ENCODE data around the gene NXNL1. TPM values are rescaled to one million over a fixed set of nuclear protein-coding genes. Genes with fewer than 3 reads are reported as not detected.

NXNL1 gene
- total RNA-seq, 2 experiments from 2014 or later = not detected

- no peak for DNase-seq
- Mint-ChIP-seq H3K4me3 (no peak overlapping the region), H3K36me3 (ENCODE audit: low read depth) (no peaks in the 10 kb centered on the region), H3K9me3 (no peaks in the 10 kb centered on the region), H3K4me1 (ENCODE audit: low read depth) (peaks cover 4% of the 10 kb centered on the region), H3K27me3 (no peaks in the 10 kb centered on the region), H3K27ac (no peak overlapping the region)
- no peak overlapping the region for H3K27ac ChIP-seq (ENCODE audit: low read depth in 1 of 2, low read length in 2 of 2)
- ATAC-seq (ENCODE audit: poor library complexity) = no peak
- TF ChIP-seq CTCF (IDR thresholded peaks at IDR 0.05) = no peak
- intact Hi-C loops (cut with DNase I, micrococcal nuclease) = no loop called here
- H3K4me3 ChIP-seq (ENCODE audit: low read length) = no peak overlapping the region
- ChIA-PET POLR2A (interaction anchor here (0.6 kb wide), 1 partner anchor 833 kb away, joined by 4 read pairs; no protein-coding TSS in a partner anchor), CTCF (no interaction called here)
- H3K27me3 ChIP-seq (ENCODE audit: control insufficient read depth in 1 of 2, insufficient read depth in 2 of 2, low read length in 2 of 2) = no peaks in the 10 kb centered on the region
- H3K36me3 ChIP-seq (ENCODE audit: insufficient read depth, low read length) = no peaks in the 10 kb centered on the region
- no peaks in the 10 kb centered on the region for H3K9me3 ChIP-seq (ENCODE audit: control insufficient read depth in 1 of 2, insufficient read depth in 1 of 2, low read length in 2 of 2)
- peaks cover 24% of the 10 kb centered on the region for H3K4me1 ChIP-seq (ENCODE audit: insufficient read depth, low read length)
Measured at GRCh38 chr19:17484520-17485185, 23.9 kb upstream of the NXNL1 start.

- Mint-ChIP-seq H3K27ac (no peak overlapping the region), H3K27me3 (no peaks in the 10 kb centered on the region), H3K4me1 (ENCODE audit: low read depth) (no peaks in the 10 kb centered on the region), H3K9me3 (no peaks in the 10 kb centered on the region), H3K4me3 (no peak overlapping the region), H3K36me3 (ENCODE audit: low read depth) (no peaks in the 10 kb centered on the region)
- intact Hi-C loops (cut with DNase I, micrococcal nuclease) = no loop called here
- ChIA-PET CTCF (no interaction called here), POLR2A (no interaction called here)
- Histone ChIP-seq H3K27me3 (ENCODE audit: control insufficient read depth in 1 of 2, insufficient read depth in 2 of 2, low read length in 2 of 2) (no peaks in the 10 kb centered on the region), H3K27ac (ENCODE audit: low read depth in 1 of 2, low read length in 2 of 2) (no peak overlapping the region), H3K36me3 (ENCODE audit: insufficient read depth, low read length) (no peaks in the 10 kb centered on the region), H3K4me3 (ENCODE audit: low read length) (no peak overlapping the region), H3K9me3 (ENCODE audit: control insufficient read depth in 1 of 2, insufficient read depth in 1 of 2, low read length in 2 of 2) (no peaks in the 10 kb centered on the region), H3K4me1 (ENCODE audit: insufficient read depth, low read length) (peaks cover 13% of the 10 kb centered on the region)
- no peak for TF ChIP-seq CTCF (IDR thresholded peaks at IDR 0.05)
- DNase-seq = no peak
- ATAC-seq (ENCODE audit: poor library complexity) = no peak
Measured at GRCh38 chr19:17483605-17484002, 22.9 kb upstream of the NXNL1 start.

GRCh38 chr19:17482877-17483604 is 22.3 kb upstream of the NXNL1 start:
- H3K27ac Mint-ChIP-seq = no peak overlapping the region

More at GRCh38 chr19:17482877-17483604, 22.3 kb upstream of the NXNL1 start:
- DNase-seq (no peak), ATAC-seq (ENCODE audit: poor library complexity) (no peak)
- Mint-ChIP-seq H3K4me1 (ENCODE audit: low read depth) (no peaks in the 10 kb centered on the region), H3K27me3 (no peaks in the 10 kb centered on the region), H3K4me3 (no peak overlapping the region), H3K36me3 (ENCODE audit: low read depth) (no peaks in the 10 kb centered on the region), H3K9me3 (no peaks in the 10 kb centered on the region)
- POLR2A ChIA-PET = no interaction called here
- no peak overlapping the region for H3K4me3 ChIP-seq (ENCODE audit: low read length)
- H3K4me1 ChIP-seq (ENCODE audit: insufficient read depth, low read length) = peaks cover 8% of the 10 kb centered on the region
- H3K27ac ChIP-seq (ENCODE audit: low read depth in 1 of 2, low read length in 2 of 2) = no peak overlapping the region
- intact Hi-C loops (cut with DNase I, micrococcal nuclease) = no loop called here
- no peaks in the 10 kb centered on the region for H3K9me3 ChIP-seq (ENCODE audit: control insufficient read depth in 1 of 2, insufficient read depth in 1 of 2, low read length in 2 of 2)
- no peaks in the 10 kb centered on the region for H3K36me3 ChIP-seq (ENCODE audit: insufficient read depth, low read length)
- no peaks in the 10 kb centered on the region for H3K27me3 ChIP-seq (ENCODE audit: control insufficient read depth in 1 of 2, insufficient read depth in 2 of 2, low read length in 2 of 2)
- CTCF ChIA-PET = interaction anchor here (1.2 kb wide), 1 partner anchor 13 kb away, joined by 3 read pairs; no protein-coding TSS in a partner anchor
- no peak for TF ChIP-seq CTCF (IDR thresholded peaks at IDR 0.05)
